HepG2 (cell line): ENCODE results near the gene CHPF. TPM values are rescaled to one million over a fixed set of nuclear protein-coding genes. Genes with fewer than 3 reads are reported as not detected.
A peak's percentile ranks its signal among the peaks of the same experiment; 100 is the strongest.

Experiments
- ATAC-seq: fragments of 200-7000 bp; cut with Tn5 transposase; 3 replicates; pipeline ENCODE4 v1.9.1; 2020; ENCODE audit warnings: mild to moderate bottlenecking, moderate library complexity
- BruUV-seq: library from RNA; stranded (reverse); fragments of 400-500 nt; replicated peaks from 2 replicates; lab custom pipeline; 2021; lab: Mats Ljungman, UMichigan
- CTCF ChIA-PET: fragments of 300-600 bp; formaldehyde crosslinking; extraction: SDS; loops from one replicate; lab custom pipeline; 2021; ENCODE audit warnings: low total read pairs, inconsistent platforms, low intra/inter-chr PET ratio; lab: Yijun Ruan, JAX
- POLR2A ChIA-PET: fragments of 350-600 bp; sonication (Branson Sonifier 250); formaldehyde crosslinking; loops from one replicate; lab custom pipeline; 2020; ENCODE audit warnings: antibody characterized with exemption, inconsistent platforms; lab: Yijun Ruan, JAX
- DNase-seq: peaks from one replicate; pipeline ENCODE4 v3.0.0-alpha.2; 2015; ENCODE audit warnings: low spot score
- FAIRE-seq: peaks from 3 replicates; lab custom pipeline; 2011; peaks lifted over from hg19 to GRCh38; lab: Jason Lieb, UNC
- H2AFZ ChIP-seq: one replicate; pipeline ENCODE4 v1.6.1; 2011; ENCODE audit warnings: low read length, inconsistent platforms
- H3K27ac ChIP-seq: fragments of 300-600 bp; 3 replicates; pipeline ENCODE4 v1.8.0; 2011; ENCODE audit warnings: mixed run types, mild to moderate bottlenecking, mixed read lengths, low read length, inconsistent platforms; ENCODE audit not compliant: insufficient read depth; ENCODE audit errors: extremely low read length
- H3K27me3 ChIP-seq, 2 experiments: fragments of 200-600 bp in 1 of 2; 2 replicates in 1 of 2; 3 replicates in 1 of 2; pipeline versions ENCODE4 v1.6.0 to v1.8.0; 2011; ENCODE audit warnings: low read length in 2 of 2, mild to moderate bottlenecking in 2 of 2, moderate library complexity in 2 of 2, inconsistent platforms in 1 of 2; ENCODE audit not compliant: insufficient read depth in 2 of 2, control insufficient read depth in 1 of 2
- H3K36me3 ChIP-seq, 2 experiments: fragments of 200-600 bp in 1 of 2; replicated peaks in 1 of 2; 2 replicates in 1 of 2; 3 replicates in 1 of 2; pipeline versions ENCODE4 v1.5.1 to v1.8.0; 2011; ENCODE audit warnings: low read length in 2 of 2, inconsistent platforms in 1 of 2; ENCODE audit not compliant: insufficient read depth in 2 of 2, control insufficient read depth in 1 of 2
- H3K4me1 ChIP-seq: 2 replicates; pipeline ENCODE4 v1.5.1; 2012; ENCODE audit warnings: low read length, inconsistent platforms; ENCODE audit not compliant: insufficient read depth
- H3K4me2 ChIP-seq: 2 replicates; pipeline ENCODE4 v1.6.0; 2011; ENCODE audit warnings: low read depth, low read length, inconsistent platforms
- H3K4me3 ChIP-seq, 3 experiments: fragments of 200-600 bp in 1 of 3; sonication (generic), shearing (Covaris generic) in 1 of 3; replicated peaks in 1 of 3; 2 replicates each; pipeline ENCODE4 v1.5.1; 2011 to 2016; ENCODE audit warnings: low read length in 3 of 3, inconsistent platforms in 2 of 3, low read depth in 2 of 3, mild to moderate bottlenecking in 2 of 3, control low read depth in 1 of 3, mixed read lengths in 1 of 3; ENCODE audit not compliant: insufficient read depth in 1 of 3
- H3K79me2 ChIP-seq: one replicate; pipeline ENCODE4 v1.6.1; 2011; ENCODE audit warnings: low read length, inconsistent platforms; ENCODE audit not compliant: insufficient read depth
- H3K9ac ChIP-seq: 2 replicates; pipeline ENCODE4 v1.6.0; 2011; ENCODE audit warnings: mild to moderate bottlenecking, low read depth, low read length, inconsistent platforms; ENCODE audit not compliant: insufficient read depth
- H3K9me3 ChIP-seq: 2 replicates; pipeline ENCODE4 v1.5.1; 2012; ENCODE audit warnings: mild to moderate bottlenecking, low read length
- H4K20me1 ChIP-seq: 2 replicates; pipeline ENCODE4 v1.6.0; 2011; ENCODE audit warnings: inconsistent platforms, mild to moderate bottlenecking, low read length, moderate library complexity; ENCODE audit not compliant: insufficient read depth
- ARID2 ChIP-seq: sonication (generic); formaldehyde crosslinking; IDR thresholded peaks from 2 replicates; pipeline ENCODE4 v1.8.1; 2022; ENCODE audit warnings: mild to moderate bottlenecking, missing genetic modification reagents, borderline replicate concordance
- ARNT ChIP-seq: fragments of 450-650 bp; IDR thresholded peaks from 2 replicates; pipeline ENCODE4 v1.6.1; 2017
- HMG20B ChIP-seq: conservative IDR thresholded peaks from 2 replicates; pipeline ENCODE4 v1.6.1; 2016; ENCODE audit warnings: missing genetic modification reagents, missing compliant biosample characterization
- MATR3 ChIP-seq: sonication (generic); formaldehyde crosslinking; IDR thresholded peaks from 2 replicates; pipeline ENCODE4 v1.4.0; 2020; ENCODE audit warnings: missing genetic modification reagents
- MAZ ChIP-seq, 2 experiments: sonication (generic) in 1 of 2; formaldehyde crosslinking in 1 of 2; IDR thresholded peaks; 2 replicates each; pipeline versions ENCODE4 v1.5.0 to v1.6.1; 2012 to 2020; ENCODE audit warnings: low read depth in 2 of 2, mild to moderate bottlenecking in 2 of 2, borderline replicate concordance in 1 of 2, improper control_type of control experiment in 1 of 2, low read length in 1 of 2, missing genetic modification reagents in 1 of 2, moderate library complexity in 1 of 2
- MIER3 ChIP-seq: IDR thresholded peaks from 2 replicates; pipeline ENCODE4 v1.6.1; 2016; ENCODE audit warnings: missing compliant biosample characterization, borderline replicate concordance
- NCOR1 ChIP-seq: fragments of 200-600 bp; sonication (generic); IDR thresholded peaks from 2 replicates; pipeline ENCODE4 v1.7.0; 2017; ENCODE audit warnings: antibody characterized with exemption, low read length, borderline replicate concordance
- POLR2G ChIP-seq: fragments of 200-400 bp; formaldehyde crosslinking; IDR thresholded peaks from 2 replicates; pipeline ENCODE4 v1.6.1; 2018; ENCODE audit warnings: mild to moderate bottlenecking, low read depth, low read length, moderate library complexity
- RBM39 ChIP-seq: fragments of 200-400 bp; formaldehyde crosslinking; IDR thresholded peaks from one replicate; pipeline ENCODE4 v1.6.1; 2018; ENCODE audit warnings: antibody characterized with exemption, mild to moderate bottlenecking, low read depth, low read length; ENCODE audit not compliant: poor library complexity, severe bottlenecking
- RFXAP ChIP-seq: sonication (generic); formaldehyde crosslinking; IDR thresholded peaks from 2 replicates; pipeline ENCODE4 v1.4.0; 2020; ENCODE audit warnings: missing genetic modification reagents, borderline replicate concordance
- ZNF337 ChIP-seq: sonication (generic); formaldehyde crosslinking; IDR thresholded peaks from 2 replicates; pipeline ENCODE4 v1.5.1; 2020; ENCODE audit warnings: missing genetic modification reagents, low read depth, mild to moderate bottlenecking, borderline replicate concordance
- ZNF772 ChIP-seq: sonication (generic); formaldehyde crosslinking; IDR thresholded peaks from 2 replicates; pipeline ENCODE4 v1.5.0; 2020; ENCODE audit warnings: mild to moderate bottlenecking, missing genetic modification reagents
- WGBS: methylation state at CpG from one replicate; pipeline ENCODE4 v1.1.6; 2017; ENCODE audit warnings: low lambda C conversion rate; 5-methylcytosine and 5-hydroxymethylcytosine counted together
- in situ Hi-C: cut with HindIII; loops from 2 replicates; pipeline ENCODE4 v1.10.0; 2017; ENCODE audit warnings: low pct_unique_long_range_greater_than_20kb; ENCODE audit not compliant: extremely low pct_ligation_motif_present
- intact Hi-C: fragments of 100-400 bp; cut with micrococcal nuclease; formaldehyde crosslinking; loops from one replicate; pipeline ENCODE4 v1.10.0; 2022; ENCODE audit not compliant: unreplicated experiment
- polyA plus RNA-seq, 8 experiments: library from polyadenylated mRNA; depleted of rRNA in 3 of 8; stranded (reverse) in 7 of 8; unstranded in 1 of 8; fragments of >200 nt; fragmentation: Illumina TruSeq in 4 of 8; extraction: Trizol in 4 of 8; gene quantifications; 2 replicates each; pipeline versions ENCODE4 v1.2.1 to v1.2.3, GENCODE V29; 2011 to 2016; ENCODE audit warnings: low read depth in 4 of 8, missing spikeins in 1 of 8, mixed read lengths in 1 of 8; ENCODE audit not compliant: insufficient read depth in 1 of 8
- total RNA-seq, 5 experiments: library from RNA; depleted of rRNA; stranded (reverse); fragments of >200 nt; fragmentation: Illumina TruSeq; extraction: Trizol; gene quantifications; 2 replicates each; pipeline ENCODE4 v1.2.3, GENCODE V29; 2016; ENCODE audit warnings: low read depth in 1 of 5
- TF ChIP-seq, protein P1 (sequence below): sonication (generic); formaldehyde crosslinking; IDR thresholded peaks from 2 replicates; pipeline ENCODE4 v1.4.0; 2020; ENCODE audit warnings: missing genetic modification reagents
- TF ChIP-seq, protein P2 (sequence below): sonication (generic); formaldehyde crosslinking; IDR thresholded peaks from 2 replicates; pipeline ENCODE4 v1.5.0; 2020; ENCODE audit warnings: missing genetic modification reagents
- TF ChIP-seq, protein P3 (sequence below): sonication (generic); formaldehyde crosslinking; IDR thresholded peaks from 2 replicates; pipeline ENCODE4 v1.4.0; 2020; ENCODE audit warnings: missing genetic modification reagents, borderline replicate concordance

The CHPF gene
- total and polyA plus RNA-seq, 2 of the 13 experiments (the other 11 are each of a cell fraction or from before 2014, with no cell fraction given), result 79.6 to 111 TPM

DNA sequence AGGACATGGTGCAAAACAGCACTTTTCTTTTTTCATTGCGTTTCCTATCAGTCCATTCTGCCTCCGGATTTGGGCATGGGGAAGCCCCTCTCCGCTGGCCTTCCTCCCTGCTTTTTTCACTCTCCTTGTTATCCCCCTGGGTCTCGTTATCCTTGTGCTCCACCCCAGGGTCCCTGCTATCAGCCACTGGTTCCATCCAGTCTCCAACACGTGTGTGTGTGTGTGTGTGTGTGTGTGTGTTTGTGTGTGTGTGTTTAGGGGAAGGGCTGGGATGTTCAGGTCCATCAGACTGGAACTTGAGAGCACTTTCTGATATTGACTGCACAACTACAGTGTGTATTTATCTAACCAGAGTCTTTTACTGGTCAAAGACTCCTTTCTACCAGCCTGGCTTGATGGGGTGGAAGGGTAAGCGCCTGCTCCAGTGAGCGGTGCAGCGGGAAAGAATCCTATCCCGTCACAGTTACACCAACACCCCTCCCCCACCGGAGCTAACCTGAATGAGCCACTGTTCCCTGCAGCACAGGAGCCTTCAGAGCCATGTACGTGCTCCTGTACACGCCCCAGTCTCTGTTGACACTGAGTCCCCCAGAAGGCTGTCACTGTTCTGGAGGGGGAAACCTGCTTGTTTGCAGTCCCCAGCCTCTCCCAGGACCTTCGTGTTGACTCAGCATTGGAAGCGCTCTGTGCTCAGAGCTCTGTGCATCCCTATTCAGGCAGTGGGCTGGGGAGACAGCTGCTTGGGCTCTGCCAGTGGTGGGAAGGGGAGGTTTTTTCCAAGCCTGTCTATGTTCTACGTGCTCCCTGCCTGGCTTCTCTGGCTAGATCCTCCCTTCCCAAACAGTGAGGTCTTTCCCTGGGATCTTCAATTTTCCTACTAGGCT lies 33.1 kb upstream of the CHPF start:
- in situ Hi-C loops, result no loop called here
- no peak overlapping the region for H2AFZ ChIP-seq
- no peaks in the 10 kb centered on the region for H3K9me3 ChIP-seq
- H3K4me2 ChIP-seq, result peak overlapping the region; percentile 79
- 0% methylated on average over 12 of the region's 15 CpGs for WGBS
- TSS peak; percentile 77 for BruUV-seq
- no peaks in the 10 kb centered on the region for H3K79me2 ChIP-seq
- CTCF ChIA-PET, result interaction anchor here (1.8 kb wide), 1 partner anchor 66 kb away, joined by 5 read pairs; no protein-coding TSS in a partner anchor
- intact Hi-C loops, result loop anchor here (1.0 to 5.0 kb wide), 3 partner anchors 21 to 51 kb away; partner anchors contain the start of genes CHPF, SLC4A3 and STK11IP
- peaks cover 81% of the 10 kb centered on the region for H3K4me1 ChIP-seq
- H3K27ac ChIP-seq, result peak overlapping the region; percentile 86
- H3K36me3 ChIP-seq, result no peaks in the 10 kb centered on the region
- peak; percentile 97 for FAIRE-seq
- H4K20me1 ChIP-seq, result no peaks in the 10 kb centered on the region
- peak; percentile 94 for ATAC-seq
- peak; percentile 100 for DNase-seq
- H3K9ac ChIP-seq, result peak overlapping the region; percentile 65
- peak overlapping the region in 2 of 3 experiments; percentile 23 to 45; a peak in 3 of 6 replicates for H3K4me3 ChIP-seq
- POLR2A ChIA-PET, result interaction anchor here (0.6 to 5.5 kb wide), 13 partner anchors 9 to 328 kb away, joined by 3 to 82 read pairs (median 4); partner anchors contain the start of genes CHPF, DNPEP, STK11IP and TMEM198
- H3K27me3 ChIP-seq, result no peaks in the 10 kb centered on the region
- TF ChIP-seq, protein P1, sequence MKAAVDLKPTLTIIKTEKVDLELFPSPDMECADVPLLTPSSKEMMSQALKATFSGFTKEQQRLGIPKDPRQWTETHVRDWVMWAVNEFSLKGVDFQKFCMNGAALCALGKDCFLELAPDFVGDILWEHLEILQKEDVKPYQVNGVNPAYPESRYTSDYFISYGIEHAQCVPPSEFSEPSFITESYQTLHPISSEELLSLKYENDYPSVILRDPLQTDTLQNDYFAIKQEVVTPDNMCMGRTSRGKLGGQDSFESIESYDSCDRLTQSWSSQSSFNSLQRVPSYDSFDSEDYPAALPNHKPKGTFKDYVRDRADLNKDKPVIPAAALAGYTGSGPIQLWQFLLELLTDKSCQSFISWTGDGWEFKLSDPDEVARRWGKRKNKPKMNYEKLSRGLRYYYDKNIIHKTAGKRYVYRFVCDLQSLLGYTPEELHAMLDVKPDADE (CRISPR knock-in tag), result no peak
- peak; percentile 70; the same call in 1 of the 2 replicates for TF ChIP-seq NCOR1
- TF ChIP-seq ARID2 (CRISPR knock-in tag), result no peak; the same call in 1 of the 2 replicates
- TF ChIP-seq MAZ (IDR thresholded peaks at IDR 0.05; ENCODE audit: borderline replicate concordance, low read depth, low read length), result peak; percentile 57; the same call in 1 of the 2 replicates
- TF ChIP-seq MAZ (CRISPR knock-in tag; IDR thresholded peaks at IDR 0.05; ENCODE audit: low read depth), result peak; percentile 87
- TF ChIP-seq RBM39, result peak; percentile 70
- peak; percentile 50; the same call in 1 of the 2 replicates for TF ChIP-seq ARNT
- TF ChIP-seq ZNF337 (CRISPR knock-in tag), result peak; percentile 78; the same call in 1 of the 2 replicates
- TF ChIP-seq, protein P2, sequence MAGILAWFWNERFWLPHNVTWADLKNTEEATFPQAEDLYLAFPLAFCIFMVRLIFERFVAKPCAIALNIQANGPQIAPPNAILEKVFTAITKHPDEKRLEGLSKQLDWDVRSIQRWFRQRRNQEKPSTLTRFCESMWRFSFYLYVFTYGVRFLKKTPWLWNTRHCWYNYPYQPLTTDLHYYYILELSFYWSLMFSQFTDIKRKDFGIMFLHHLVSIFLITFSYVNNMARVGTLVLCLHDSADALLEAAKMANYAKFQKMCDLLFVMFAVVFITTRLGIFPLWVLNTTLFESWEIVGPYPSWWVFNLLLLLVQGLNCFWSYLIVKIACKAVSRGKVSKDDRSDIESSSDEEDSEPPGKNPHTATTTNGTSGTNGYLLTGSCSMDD, result no peak
- peak; percentile 99 for TF ChIP-seq MIER3 (CRISPR knock-in tag)
- TF ChIP-seq HMG20B (CRISPR knock-in tag), result peak; percentile 94
- TF ChIP-seq, protein P3, sequence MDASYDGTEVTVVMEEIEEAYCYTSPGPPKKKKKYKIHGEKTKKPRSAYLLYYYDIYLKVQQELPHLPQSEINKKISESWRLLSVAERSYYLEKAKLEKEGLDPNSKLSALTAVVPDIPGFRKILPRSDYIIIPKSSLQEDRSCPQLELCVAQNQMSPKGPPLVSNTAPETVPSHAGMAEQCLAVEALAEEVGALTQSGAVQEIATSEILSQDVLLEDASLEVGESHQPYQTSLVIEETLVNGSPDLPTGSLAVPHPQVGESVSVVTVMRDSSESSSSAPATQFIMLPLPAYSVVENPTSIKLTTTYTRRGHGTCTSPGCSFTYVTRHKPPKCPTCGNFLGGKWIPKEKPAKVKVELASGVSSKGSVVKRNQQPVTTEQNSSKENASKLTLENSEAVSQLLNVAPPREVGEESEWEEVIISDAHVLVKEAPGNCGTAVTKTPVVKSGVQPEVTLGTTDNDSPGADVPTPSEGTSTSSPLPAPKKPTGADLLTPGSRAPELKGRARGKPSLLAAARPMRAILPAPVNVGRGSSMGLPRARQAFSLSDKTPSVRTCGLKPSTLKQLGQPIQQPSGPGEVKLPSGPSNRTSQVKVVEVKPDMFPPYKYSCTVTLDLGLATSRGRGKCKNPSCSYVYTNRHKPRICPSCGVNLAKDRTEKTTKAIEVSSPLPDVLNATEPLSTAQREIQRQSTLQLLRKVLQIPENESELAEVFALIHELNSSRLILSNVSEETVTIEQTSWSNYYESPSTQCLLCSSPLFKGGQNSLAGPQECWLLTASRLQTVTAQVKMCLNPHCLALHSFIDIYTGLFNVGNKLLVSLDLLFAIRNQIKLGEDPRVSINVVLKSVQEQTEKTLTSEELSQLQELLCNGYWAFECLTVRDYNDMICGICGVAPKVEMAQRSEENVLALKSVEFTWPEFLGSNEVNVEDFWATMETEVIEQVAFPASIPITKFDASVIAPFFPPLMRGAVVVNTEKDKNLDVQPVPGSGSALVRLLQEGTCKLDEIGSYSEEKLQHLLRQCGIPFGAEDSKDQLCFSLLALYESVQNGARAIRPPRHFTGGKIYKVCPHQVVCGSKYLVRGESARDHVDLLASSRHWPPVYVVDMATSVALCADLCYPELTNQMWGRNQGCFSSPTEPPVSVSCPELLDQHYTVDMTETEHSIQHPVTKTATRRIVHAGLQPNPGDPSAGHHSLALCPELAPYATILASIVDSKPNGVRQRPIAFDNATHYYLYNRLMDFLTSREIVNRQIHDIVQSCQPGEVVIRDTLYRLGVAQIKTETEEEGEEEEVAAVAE (CRISPR knock-in tag), result peak; percentile 91; the same call in 1 of the 2 replicates
- peak; percentile 93; the same call in 1 of the 2 replicates for TF ChIP-seq RFXAP
- peak; percentile 91 for TF ChIP-seq POLR2G
- no peak for TF ChIP-seq MATR3 (CRISPR knock-in tag)
- TF ChIP-seq ZNF772 (CRISPR knock-in tag), result peak; percentile 77
